Endothelial cell of umbilical vein (primary cell): ENCODE measurements around the gene RWDD4. TPM values are rescaled to one million over a fixed set of nuclear protein-coding genes. Genes with fewer than 3 reads are reported as not detected.

ENCODE experiments used
- BruUV-seq: library from RNA; stranded (reverse); fragments of 400-500 nt; replicated peaks from 2 replicates; lab custom pipeline; 2021; lab: Mats Ljungman, UMichigan
- CTCF ChIA-PET: fragments of 300-600, 350-600 bp; sonication (Branson Sonifier 250); formaldehyde crosslinking; loops from one replicate; lab custom pipeline; 2021; ENCODE audit warnings: antibody characterized with exemption, inconsistent platforms; lab: Charles Lee
- POLR2A ChIA-PET: fragments of 300-600, 350-600 bp; sonication (Branson Sonifier 250); formaldehyde crosslinking; loops from one replicate; lab custom pipeline; 2021; ENCODE audit warnings: antibody characterized with exemption, inconsistent platforms; lab: Charles Lee
- DNase-seq: peaks from one replicate; pipeline ENCODE4 v3.0.0-alpha.2; 2011; ENCODE audit warnings: low read depth, low spot score
- FAIRE-seq: peaks from 2 replicates; lab custom pipeline; 2011; peaks lifted over from hg19 to GRCh38; lab: Jason Lieb, UNC
- H2AFZ ChIP-seq: 2 replicates; pipeline ENCODE4 v1.6.0; 2012; ENCODE audit warnings: low read depth, low read length, control low read depth, inconsistent platforms
- H3K27ac ChIP-seq: 2 replicates; pipeline ENCODE4 v1.5.1; 2011; ENCODE audit warnings: low read depth, mild to moderate bottlenecking, control low read depth, low read length, moderate library complexity; ENCODE audit not compliant: insufficient read depth
- H3K27me3 ChIP-seq, 2 experiments: 2 replicates each; pipeline versions ENCODE4 v1.6.0 to v1.6.1; 2011; ENCODE audit warnings: low read length in 2 of 2, mixed read lengths in 1 of 2; ENCODE audit not compliant: control insufficient read depth in 2 of 2, insufficient read depth in 2 of 2
- H3K36me3 ChIP-seq, 2 experiments: 2 replicates in 1 of 2; 3 replicates in 1 of 2; pipeline ENCODE4 v1.5.1; 2011; ENCODE audit warnings: low read length in 2 of 2, mild to moderate bottlenecking in 1 of 2, moderate library complexity in 1 of 2; ENCODE audit not compliant: control insufficient read depth in 2 of 2, insufficient read depth in 2 of 2; ENCODE audit errors: extremely low read depth in 1 of 2
- H3K4me1 ChIP-seq: 3 replicates; pipeline ENCODE4 v1.5.1; 2011; ENCODE audit warnings: mild to moderate bottlenecking, low read length; ENCODE audit not compliant: control insufficient read depth, insufficient read depth; ENCODE audit errors: extremely low read depth
- H3K4me2 ChIP-seq: 2 replicates; pipeline ENCODE4 v1.6.1; 2011; ENCODE audit warnings: low read length, control low read depth, mixed read lengths; ENCODE audit not compliant: insufficient read depth
- H3K4me3 ChIP-seq, 3 experiments: fragments of 200-600 bp in 1 of 3; sonication (generic), shearing (Covaris generic) in 1 of 3; replicated peaks in 1 of 3; 2 replicates each; pipeline ENCODE4 v1.5.1; 2011 to 2016; ENCODE audit warnings: control low read depth in 3 of 3, low read length in 3 of 3, mild to moderate bottlenecking in 2 of 3, inconsistent platforms in 1 of 3, low read depth in 1 of 3, moderate library complexity in 1 of 3; ENCODE audit not compliant: insufficient read depth in 1 of 3
- H3K79me2 ChIP-seq: 2 replicates; pipeline ENCODE4 v1.6.0; 2012; ENCODE audit warnings: low read length, inconsistent platforms; ENCODE audit not compliant: control insufficient read depth, insufficient read depth
- H3K9ac ChIP-seq: replicated peaks from 2 replicates; pipeline ENCODE3; 2011; ENCODE audit warnings: low read length, control low read depth; ENCODE audit not compliant: insufficient read depth; ENCODE audit errors: extremely low read depth
- H3K9me1 ChIP-seq: replicated peaks from 3 replicates; pipeline ENCODE4 v1.6.0; 2011; ENCODE audit warnings: mild to moderate bottlenecking, low read length; ENCODE audit not compliant: control insufficient read depth, insufficient read depth; ENCODE audit errors: extremely low read depth
- H3K9me3 ChIP-seq: replicated peaks from 2 replicates; pipeline ENCODE4 v1.5.1; 2012; ENCODE audit warnings: low read length, inconsistent platforms; ENCODE audit not compliant: control insufficient read depth, insufficient read depth
- H4K20me1 ChIP-seq: replicated peaks from 2 replicates; pipeline ENCODE3; 2011; ENCODE audit warnings: mild to moderate bottlenecking, low read length; ENCODE audit not compliant: control insufficient read depth, insufficient read depth; ENCODE audit errors: extremely low read depth
- CTCF ChIP-seq, 2 donors: IDR thresholded peaks; 1 replicate in 1 of 2; 2 replicates in 1 of 2; pipeline ENCODE4 v1.5.1; 2011; ENCODE audit warnings: low read length in 2 of 2, mild to moderate bottlenecking in 2 of 2, moderate library complexity in 2 of 2, control low read depth in 1 of 2, inconsistent platforms in 1 of 2, low read depth in 1 of 2; ENCODE audit not compliant: insufficient read depth in 1 of 2; ENCODE audit errors: extremely low read depth in 1 of 2
- EZH2 ChIP-seq: IDR thresholded peaks from 2 replicates; pipeline ENCODE4 v1.6.1; 2012; ENCODE audit warnings: borderline replicate concordance, low read depth, mild to moderate bottlenecking, moderate library complexity, low read length, inconsistent platforms; ENCODE audit not compliant: severe bottlenecking
- FOS ChIP-seq: IDR thresholded peaks from 2 replicates; pipeline ENCODE4 v1.6.1; 2011; ENCODE audit warnings: mild to moderate bottlenecking, low read length, moderate library complexity, borderline replicate concordance; ENCODE audit not compliant: insufficient read depth
- GATA2 ChIP-seq: IDR thresholded peaks from 2 replicates; pipeline ENCODE4 v1.7.0; 2011; ENCODE audit warnings: low read depth, mild to moderate bottlenecking, moderate library complexity, mixed read lengths, low read length; ENCODE audit not compliant: insufficient read length, insufficient read depth
- POLR2AphosphoS5 ChIP-seq: IDR thresholded peaks from 2 replicates; pipeline ENCODE4 v1.6.1; 2012; ENCODE audit warnings: low read depth, mild to moderate bottlenecking, control low read depth, low read length, moderate library complexity; ENCODE audit not compliant: insufficient read depth
- dilution Hi-C: fragments of 300-500 bp; cut with MboI; formaldehyde crosslinking; loops from one replicate; pipeline ENCODE4 v1.15.0; 2019; ENCODE audit warnings: low sequenced_read_pairs; ENCODE audit not compliant: extremely low pct_ligation_motif_present
- intact Hi-C: fragments of 100-400 bp; cut with micrococcal nuclease; formaldehyde crosslinking; loops from one replicate; pipeline ENCODE4 v1.10.0; 2022
- polyA plus RNA-seq, 4 experiments: library from polyadenylated mRNA; depleted of rRNA in 3 of 4; stranded (reverse) in 3 of 4; unstranded in 1 of 4; fragments of >200 nt; gene quantifications; 2 replicates each; pipeline versions ENCODE4 v1.2.1 to v1.2.3, GENCODE V29; 2011 to 2012; ENCODE audit warnings: missing spikeins in 1 of 4
- total RNA-seq: library from RNA; stranded (reverse); gene quantifications from 2 replicates; pipeline ENCODE4 v1.2.3, GENCODE V29; 2021
- TF ChIP-seq, protein P1 (sequence below): IDR thresholded peaks from 2 replicates; pipeline ENCODE4 v1.6.1; 2011; ENCODE audit not compliant: insufficient read depth, insufficient read length

The RWDD4 gene
- total and polyA plus RNA-seq, 2 donors (not counting 3 experiments of a cell fraction or from before 2014, with no cell fraction given) = 4.9 to 16.6 TPM

- intact Hi-C loops = loop anchor here (1.0 kb wide), 1 partner anchor 128 kb away; no protein-coding TSS in a partner anchor
- H4K20me1 ChIP-seq = no peaks in the 10 kb centered on the region
- no TSS peak for BruUV-seq
- H3K79me2 ChIP-seq = no peaks in the 10 kb centered on the region
- TF ChIP-seq POLR2AphosphoS5 = no peak
- peak; percentile 12 to 37 for TF ChIP-seq CTCF (IDR thresholded peaks at IDR 0.05; ENCODE audit: extremely low read depth in 1 of 2, insufficient read depth in 1 of 2, low read depth in 1 of 2, low read length in 2 of 2)
- H3K9me3 ChIP-seq = no peaks in the 10 kb centered on the region
- no peaks in the 10 kb centered on the region for H3K4me1 ChIP-seq
- ChIA-PET POLR2A (no interaction called here), CTCF (interaction anchor here (1.0 to 4.9 kb wide), 12 partner anchors 10 to 130 kb away, joined by 3 to 45 read pairs (median 4); no protein-coding TSS in a partner anchor)
- no peak overlapping the region for H3K9ac ChIP-seq
- no peak overlapping the region for H3K4me3 ChIP-seq
- no peaks in the 10 kb centered on the region for H3K36me3 ChIP-seq
- H3K27me3 ChIP-seq = peaks cover 0 to 8% of the 10 kb centered on the region in 2 experiments
- no peak overlapping the region for H3K4me2 ChIP-seq
- peak; percentile 15 for DNase-seq
- no peak overlapping the region for H2AFZ ChIP-seq
- dilution Hi-C loops = no loop called here
- no peak overlapping the region for H3K27ac ChIP-seq
- H3K9me1 ChIP-seq = no peaks in the 10 kb centered on the region
- no peak for FAIRE-seq
These were observed 58.7 kb downstream of the RWDD4 start for GRCh38 chr4:183600189-183600685.

GRCh38 chr4:183599690-183600089 lies 59.3 kb downstream of the RWDD4 start:
- POLR2A ChIA-PET = no interaction called here
- Histone ChIP-seq H3K27me3 (peaks cover 0 to 9% of the 10 kb centered on the region in 2 experiments), H4K20me1 (no peaks in the 10 kb centered on the region), H3K9me1 (no peaks in the 10 kb centered on the region), H3K27ac (no peak overlapping the region), H3K9ac (no peak overlapping the region), H2AFZ (no peak overlapping the region), H3K4me3 (no peak overlapping the region), H3K36me3 (no peaks in the 10 kb centered on the region), H3K4me2 (no peak overlapping the region), H3K9me3 (no peaks in the 10 kb centered on the region), H3K4me1 (no peaks in the 10 kb centered on the region), H3K79me2 (no peaks in the 10 kb centered on the region)
- DNase-seq (no peak), FAIRE-seq (no peak)
- intact Hi-C loops = loop anchor here (1.0 kb wide), 1 partner anchor 127 kb away; no protein-coding TSS in a partner anchor
- CTCF ChIA-PET = interaction anchor here (1.0 to 4.9 kb wide), 7 partner anchors 10 to 125 kb away, joined by 3 to 45 read pairs (median 3); no protein-coding TSS in a partner anchor
- dilution Hi-C loops = no loop called here
- BruUV-seq = no TSS peak
- TF ChIP-seq FOS (no peak), EZH2 (no peak), GATA2 (no peak), POLR2AphosphoS5 (no peak)
- TF ChIP-seq, protein P1, sequence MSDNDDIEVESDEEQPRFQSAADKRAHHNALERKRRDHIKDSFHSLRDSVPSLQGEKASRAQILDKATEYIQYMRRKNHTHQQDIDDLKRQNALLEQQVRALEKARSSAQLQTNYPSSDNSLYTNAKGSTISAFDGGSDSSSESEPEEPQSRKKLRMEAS = no peak
